T-helper 17 cell (primary cell): ENCODE results near the gene RHOT2. TPM values are rescaled to one million over a fixed set of nuclear protein-coding genes. Genes with fewer than 3 reads are reported as not detected.

ENCODE experiments used
- ATAC-seq: fragments of 150-1000 bp; cut with Tn5 transposase; 2 replicates; pipeline ENCODE4 v1.10.0; 2021; ENCODE audit warnings: mild to moderate bottlenecking, moderate library complexity
- DNase-seq, 3 donors: peaks; one replicate each; pipeline versions ENCODE4 v3.0.0 to v3.0.0-alpha.2; 2020 to 2021
- H3K9me3 ChIP-seq: one replicate; pipeline ENCODE4 v1.7.0; 2013; ENCODE audit warnings: low read length, mild to moderate bottlenecking; ENCODE audit not compliant: control insufficient read depth, poor library complexity, severe bottlenecking
- H3K27ac Mint-ChIP-seq: one replicate; pipeline ENCODE4 v1.8.0; 2022; ENCODE audit warnings: mild to moderate bottlenecking, moderate library complexity, mixed read lengths
- H3K27me3 Mint-ChIP-seq: one replicate; pipeline ENCODE4 v1.8.0; 2022; ENCODE audit warnings: mixed read lengths
- H3K36me3 Mint-ChIP-seq: one replicate; pipeline ENCODE4 v1.8.0; 2022; ENCODE audit warnings: low read depth, mixed read lengths
- H3K4me1 Mint-ChIP-seq: one replicate; pipeline ENCODE4 v1.8.0; 2022; ENCODE audit warnings: mild to moderate bottlenecking, mixed read lengths
- H3K4me3 Mint-ChIP-seq: one replicate; pipeline ENCODE4 v1.8.0; 2022; ENCODE audit warnings: mild to moderate bottlenecking, moderate library complexity, mixed read lengths
- total RNA-seq, 4 donors: library from RNA in 2 of 4; stranded (reverse) in 2 of 4; gene quantifications; one replicate each; pipeline ENCODE4 v1.2.3 and lab custom pipeline; 2022 to 2026

Gene RHOT2
- total RNA-seq, 2 donors from 2014 or later = 190 to 203 TPM

DNA sequence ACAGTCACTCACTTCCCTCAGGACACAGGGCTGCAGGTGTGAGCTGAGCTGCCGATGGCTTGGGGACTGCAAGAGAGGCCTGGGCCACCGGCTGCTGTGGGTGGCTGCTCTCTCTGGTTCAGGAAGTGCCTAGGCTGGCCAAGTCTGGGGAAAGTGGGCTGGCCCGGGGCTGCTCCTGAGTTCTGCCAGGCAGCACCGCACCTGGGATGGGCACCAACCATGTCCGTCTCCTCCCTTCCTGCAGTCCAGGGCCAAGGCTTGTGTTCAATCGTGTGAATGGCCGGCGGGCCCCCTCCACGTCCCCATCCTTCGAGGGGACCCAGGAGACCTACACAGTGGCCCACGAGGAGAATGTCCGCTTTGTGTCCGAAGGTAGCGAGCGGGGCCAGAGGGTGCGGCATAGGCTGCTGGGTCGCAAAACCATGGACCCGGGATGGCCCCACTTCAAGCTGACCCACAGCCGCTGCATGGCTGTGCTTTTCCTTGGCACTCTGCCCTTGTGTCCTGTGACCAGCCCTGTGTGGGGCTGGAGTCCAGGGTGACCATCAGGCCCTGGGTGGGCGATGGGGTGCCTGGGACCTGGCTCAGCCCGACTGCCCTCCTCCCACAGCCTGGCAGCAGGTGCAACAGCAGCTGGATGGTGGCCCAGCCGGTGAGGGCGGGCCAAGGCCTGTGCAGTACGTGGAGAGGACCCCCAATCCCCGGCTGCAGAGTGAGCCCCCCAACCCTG lies 20.6 kb upstream of the RHOT2 start:
- Mint-ChIP-seq H3K4me3 (no peak overlapping the region), H3K4me1 (peaks cover 14% of the 10 kb centered on the region), H3K27ac (no peak overlapping the region), H3K36me3 (no peaks in the 10 kb centered on the region), H3K27me3 (no peaks in the 10 kb centered on the region)
- DNase-seq (no peak), ATAC-seq (no peak)
- H3K9me3 ChIP-seq = no peaks in the 10 kb centered on the region

DNA sequence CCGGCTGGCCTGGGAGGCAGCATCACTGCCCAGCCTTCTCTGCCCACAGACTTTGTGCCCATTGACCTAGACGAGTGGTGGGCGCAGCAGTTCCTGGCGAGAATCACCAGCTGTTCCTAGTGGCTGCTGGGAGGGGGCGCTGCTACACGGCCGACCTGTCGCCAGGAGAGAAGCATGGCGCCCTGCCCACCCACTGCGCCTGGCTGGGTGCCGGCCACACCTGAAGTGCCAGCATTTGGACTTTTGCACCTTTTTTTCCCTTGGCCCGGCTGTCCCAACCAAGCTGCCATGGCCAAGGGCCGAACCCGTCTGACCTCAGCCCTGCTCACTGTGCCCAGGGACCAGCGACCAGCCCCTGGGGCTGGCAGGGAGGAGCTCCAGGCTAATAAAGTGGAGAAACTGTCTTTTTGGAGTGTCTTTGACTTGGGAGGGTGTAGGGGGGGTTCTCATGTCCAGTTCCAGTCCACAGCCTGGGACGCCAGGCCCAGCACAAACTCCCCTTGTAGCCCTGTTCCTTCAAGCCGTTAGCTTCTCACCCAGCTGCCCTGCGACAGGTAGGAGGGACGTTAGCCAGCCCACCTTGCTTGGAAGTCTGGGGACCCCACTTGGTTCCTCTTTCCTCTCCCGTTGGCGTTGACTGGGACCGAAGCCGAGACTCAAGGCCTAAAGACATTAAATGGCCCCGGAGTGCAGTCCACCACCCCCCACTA lies 19.7 kb upstream of the RHOT2 start:
- DNase-seq (no peak), ATAC-seq (no peak)
- H3K9me3 ChIP-seq = no peaks in the 10 kb centered on the region
- H3K36me3 Mint-ChIP-seq = no peaks in the 10 kb centered on the region
- peak overlapping the region; percentile 39 for H3K27ac Mint-ChIP-seq
- H3K27me3 Mint-ChIP-seq = no peaks in the 10 kb centered on the region
- H3K4me1 Mint-ChIP-seq = peaks cover 14% of the 10 kb centered on the region
- H3K4me3 Mint-ChIP-seq = peak overlapping the region; percentile 83

- H3K27ac Mint-ChIP-seq = peak within 1 kb of the TSS; percentile 39
- no peaks in the 10 kb centered on the region for H3K9me3 ChIP-seq
- H3K36me3 Mint-ChIP-seq = no peaks in the 10 kb centered on the region
- H3K4me3 Mint-ChIP-seq = peak within 1 kb of the TSS; percentile 83
- peaks cover 13% of the 10 kb centered on the region for H3K4me1 Mint-ChIP-seq
- H3K27me3 Mint-ChIP-seq = no peaks in the 10 kb centered on the region
- DNase-seq (peak; percentile 88 to 92 (median 89)), ATAC-seq (peak; percentile 97)
Observed at GRCh38 chr16:648781-649589, 18.9 kb upstream of the RHOT2 start, which contains the start of gene WDR90. WDR90 (plus strand) TSS chr16:649365; CDS start chr16:649417, 52 bp downstream.

- Mint-ChIP-seq H3K27ac (peak overlapping the region; percentile 4), H3K36me3 (no peaks in the 10 kb centered on the region), H3K4me3 (peak overlapping the region; percentile 78), H3K4me1 (peaks cover 8% of the 10 kb centered on the region), H3K27me3 (no peaks in the 10 kb centered on the region)
- H3K9me3 ChIP-seq = no peaks in the 10 kb centered on the region
- ATAC-seq (peak; percentile 7), DNase-seq (no peak)
Observed at GRCh38 chr16:649631-650030, 18.3 kb upstream of the RHOT2 start.

- DNase-seq (no peak), ATAC-seq (no peak)
- Mint-ChIP-seq H3K27me3 (no peaks in the 10 kb centered on the region), H3K4me3 (peak overlapping the region; percentile 66), H3K4me1 (peaks cover 5% of the 10 kb centered on the region), H3K27ac (no peak overlapping the region), H3K36me3 (no peaks in the 10 kb centered on the region)
- no peaks in the 10 kb centered on the region for H3K9me3 ChIP-seq
Observed at GRCh38 chr16:651844-652243, 16.1 kb upstream of the RHOT2 start.

DNA sequence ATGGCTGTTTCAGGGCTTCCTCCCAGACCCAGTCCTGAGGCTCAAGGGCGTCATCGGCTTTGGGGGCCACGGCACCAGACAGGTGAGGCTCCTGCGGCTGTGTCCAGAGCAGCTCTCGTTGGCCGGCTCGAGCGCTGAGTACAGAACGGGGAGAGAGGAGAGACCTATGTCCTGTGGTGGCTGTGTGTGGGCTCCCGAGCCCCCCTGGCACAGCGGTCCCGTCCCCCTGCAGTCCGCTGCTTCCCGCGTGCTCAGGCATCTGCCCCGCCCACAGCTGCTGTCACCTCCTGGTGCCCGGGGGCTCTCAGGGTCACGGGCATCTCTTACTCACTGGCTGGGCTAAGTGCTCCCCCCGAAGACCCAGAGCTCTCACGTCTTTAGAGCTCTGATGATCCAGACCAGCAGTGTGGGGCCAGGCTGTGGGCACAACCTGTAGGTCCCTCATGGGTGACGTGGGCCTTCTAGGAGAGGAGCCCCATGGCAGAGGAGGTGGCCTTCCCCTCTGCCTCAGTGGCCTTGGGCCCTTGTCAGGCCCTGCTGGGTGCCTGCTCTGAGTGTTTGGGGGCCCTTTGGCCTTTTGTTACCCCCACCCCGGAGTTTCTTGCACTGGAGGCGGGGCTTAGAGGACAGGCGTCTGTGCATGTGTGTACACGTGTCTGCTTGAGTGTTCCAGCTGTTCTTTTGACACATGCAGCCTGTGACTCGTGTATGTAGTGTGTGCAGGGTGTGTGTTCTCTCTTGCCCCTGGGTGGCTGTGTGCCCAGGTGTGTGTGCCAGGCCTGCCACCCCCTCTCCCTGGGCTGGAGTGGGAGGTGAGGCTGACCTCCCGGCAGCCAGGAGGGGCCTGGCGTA lies 15.3 kb upstream of the RHOT2 start:
- H3K36me3 Mint-ChIP-seq = no peaks in the 10 kb centered on the region
- H3K27ac Mint-ChIP-seq = no peak overlapping the region
- no peak for DNase-seq
- no peaks in the 10 kb centered on the region for H3K9me3 ChIP-seq
- no peak for ATAC-seq
- peaks cover 5% of the 10 kb centered on the region for H3K4me1 Mint-ChIP-seq
- peak overlapping the region; percentile 31 for H3K4me3 Mint-ChIP-seq
- no peaks in the 10 kb centered on the region for H3K27me3 Mint-ChIP-seq

GRCh38 chr16:654034-654433 lies 13.9 kb upstream of the RHOT2 start:
- no peaks in the 10 kb centered on the region for H3K9me3 ChIP-seq
- Mint-ChIP-seq H3K4me3 (no peak overlapping the region), H3K27ac (no peak overlapping the region), H3K27me3 (no peaks in the 10 kb centered on the region), H3K36me3 (no peaks in the 10 kb centered on the region), H3K4me1 (no peaks in the 10 kb centered on the region)
- DNase-seq (no peak), ATAC-seq (no peak)

GRCh38 chr16:657487-657886 lies 10.4 kb upstream of the RHOT2 start:
- Mint-ChIP-seq H3K27me3 (no peaks in the 10 kb centered on the region), H3K36me3 (no peaks in the 10 kb centered on the region), H3K4me3 (no peak overlapping the region), H3K27ac (no peak overlapping the region), H3K4me1 (peaks cover 5% of the 10 kb centered on the region)
- DNase-seq (no peak), ATAC-seq (no peak)
- no peaks in the 10 kb centered on the region for H3K9me3 ChIP-seq

GRCh38 chr16:658679-659571 lies 9.0 kb upstream of the RHOT2 start:
- H3K27me3 Mint-ChIP-seq = no peaks in the 10 kb centered on the region
- H3K9me3 ChIP-seq = no peaks in the 10 kb centered on the region
- ATAC-seq (no peak), DNase-seq (no peak)
- H3K27ac Mint-ChIP-seq = no peak overlapping the region
- no peak overlapping the region for H3K4me3 Mint-ChIP-seq
- H3K36me3 Mint-ChIP-seq = no peaks in the 10 kb centered on the region
- peaks cover 5% of the 10 kb centered on the region for H3K4me1 Mint-ChIP-seq

- Mint-ChIP-seq H3K4me1 (peaks cover 5% of the 10 kb centered on the region), H3K36me3 (no peaks in the 10 kb centered on the region), H3K4me3 (no peak overlapping the region), H3K27me3 (no peaks in the 10 kb centered on the region), H3K27ac (no peak overlapping the region)
- H3K9me3 ChIP-seq = no peaks in the 10 kb centered on the region
- no peak for ATAC-seq
- no peak for DNase-seq
Observed at GRCh38 chr16:659618-660017, 8.3 kb upstream of the RHOT2 start.

GRCh38 chr16:660132-660458 lies 7.8 kb upstream of the RHOT2 start:
- peak; percentile 4 for ATAC-seq
- no peak for DNase-seq
- no peaks in the 10 kb centered on the region for H3K36me3 Mint-ChIP-seq
- no peak overlapping the region for H3K27ac Mint-ChIP-seq
- no peaks in the 10 kb centered on the region for H3K27me3 Mint-ChIP-seq
- no peaks in the 10 kb centered on the region for H3K9me3 ChIP-seq
- H3K4me1 Mint-ChIP-seq = peaks cover 5% of the 10 kb centered on the region
- H3K4me3 Mint-ChIP-seq = no peak overlapping the region
